ENCODE measurements around the gene SLC17A9.
"Not testable (repeated sequence)": the region's sequence is repeated elsewhere in the genome, so short reads cannot be mapped to it uniquely, and the experiment has no call there.

SLC17A9 gene

GRCh38 chr20:62959998-62960436 lies 7.5 kb downstream of the SLC17A9 start:
- DNase-seq: no peak
- peaks cover 5% of the 10 kb centered on the region for H3K36me3 Mint-ChIP-seq
- H3K4me1 Mint-ChIP-seq: peaks cover 16% of the 10 kb centered on the region
- H3K27me3 Mint-ChIP-seq: peaks cover 4% of the 10 kb centered on the region
- no peak overlapping the region for H3K27ac Mint-ChIP-seq
- H3K4me3 Mint-ChIP-seq: no peak overlapping the region
- no peaks in the 10 kb centered on the region for H3K9me3 Mint-ChIP-seq
- CTCF ChIA-PET: interaction anchor here (0.7 kb wide), 1 partner anchor 12 kb away, joined by 3 read pairs; no protein-coding TSS in a partner anchor

DNA sequence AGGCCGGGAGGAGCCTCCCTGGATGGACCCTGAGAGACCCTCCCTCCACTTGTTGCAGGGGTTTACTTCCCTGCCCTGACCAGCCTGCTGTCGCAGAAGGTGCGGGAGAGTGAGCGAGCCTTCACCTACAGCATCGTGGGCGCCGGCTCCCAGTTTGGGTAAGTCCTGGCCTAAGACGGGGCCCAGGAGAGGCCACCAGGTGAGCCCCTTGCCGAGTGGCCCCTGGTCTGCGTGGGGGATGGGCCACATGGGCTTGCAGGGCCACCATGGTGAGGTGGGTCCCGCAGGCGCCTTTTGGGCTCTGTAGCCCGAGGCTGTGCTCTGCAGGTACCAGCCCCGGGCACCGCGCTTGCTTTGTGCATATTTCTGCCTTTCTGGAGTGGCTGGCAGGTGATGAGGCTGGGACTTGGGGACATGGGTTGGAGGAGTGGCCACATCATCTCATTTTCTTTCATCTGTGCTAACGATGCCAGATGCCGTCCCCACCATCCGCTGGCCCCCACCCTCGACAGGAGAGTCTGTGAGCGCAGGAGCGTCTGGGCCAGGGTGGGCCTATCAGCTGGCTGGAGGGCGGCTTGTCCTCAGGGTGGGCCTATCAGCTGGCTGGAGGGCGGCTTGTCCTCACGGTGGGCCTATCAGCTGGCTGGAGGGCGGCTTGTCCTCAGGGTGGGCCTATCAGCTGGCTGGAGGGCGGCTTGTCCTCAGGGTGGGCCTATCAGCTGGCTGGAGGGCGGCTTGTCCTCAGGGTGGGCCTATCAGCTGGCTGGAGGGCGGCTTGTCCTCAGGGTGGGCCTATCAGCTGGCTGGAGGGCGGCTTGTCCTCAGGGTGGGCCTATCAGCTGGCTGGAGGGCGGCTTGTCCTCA lies 8.2 kb downstream of the SLC17A9 start:
- H3K27me3 Mint-ChIP-seq, H3K9me3 Mint-ChIP-seq, H3K36me3 Mint-ChIP-seq, DNase-seq, H3K4me3 Mint-ChIP-seq, H3K27ac Mint-ChIP-seq: not testable (repeated sequence)
- peaks cover 14% of the 10 kb centered on the region for H3K4me1 Mint-ChIP-seq
- CTCF ChIA-PET: interaction anchor here (1.4 kb wide), 1 partner anchor 12 kb away, joined by 3 read pairs; no protein-coding TSS in a partner anchor

GRCh38 chr20:62961310-62961783 lies 8.8 kb downstream of the SLC17A9 start:
- Mint-ChIP-seq H3K27me3 (peaks cover 10% of the 10 kb centered on the region), H3K36me3 (peaks cover 6% of the 10 kb centered on the region), H3K27ac (no peak overlapping the region), H3K9me3 (no peaks in the 10 kb centered on the region), H3K4me1 (peaks cover 10% of the 10 kb centered on the region), H3K4me3 (no peak overlapping the region)
- CTCF ChIA-PET: interaction anchor here (1.3 to 1.4 kb wide), 2 partner anchors 11 to 13 kb away, joined by 3 read pairs; no protein-coding TSS in a partner anchor
- DNase-seq: no peak

DNA sequence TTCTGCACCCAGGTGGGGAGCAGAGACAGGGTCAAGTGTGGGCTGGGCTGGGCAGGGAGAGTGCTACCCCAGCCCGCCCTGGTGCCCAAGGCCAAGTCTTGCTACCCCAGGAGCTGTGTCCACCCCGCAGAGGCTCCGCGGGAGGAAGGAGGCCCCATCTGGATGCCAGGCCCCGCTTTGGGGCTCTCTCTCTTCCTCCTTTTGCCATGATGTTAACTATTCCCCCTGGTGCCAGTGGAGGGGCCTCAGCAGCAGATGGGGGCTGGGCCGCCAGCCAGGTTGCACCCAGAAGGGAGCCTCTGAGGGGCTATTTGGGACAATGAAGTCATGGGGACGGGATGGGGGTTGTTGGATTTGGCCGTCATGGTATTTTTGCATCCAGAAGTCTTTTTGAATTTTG lies 9.3 kb downstream of the SLC17A9 start:
- H3K27me3 Mint-ChIP-seq: peaks cover 12% of the 10 kb centered on the region
- CTCF ChIA-PET: interaction anchor here (1.3 to 1.4 kb wide), 2 partner anchors 11 to 13 kb away, joined by 3 read pairs; no protein-coding TSS in a partner anchor
- peaks cover 10% of the 10 kb centered on the region for H3K4me1 Mint-ChIP-seq
- no peak overlapping the region for H3K27ac Mint-ChIP-seq
- DNase-seq: no peak
- H3K36me3 Mint-ChIP-seq: peaks cover 6% of the 10 kb centered on the region
- H3K4me3 Mint-ChIP-seq: no peak overlapping the region
- no peaks in the 10 kb centered on the region for H3K9me3 Mint-ChIP-seq

DNA sequence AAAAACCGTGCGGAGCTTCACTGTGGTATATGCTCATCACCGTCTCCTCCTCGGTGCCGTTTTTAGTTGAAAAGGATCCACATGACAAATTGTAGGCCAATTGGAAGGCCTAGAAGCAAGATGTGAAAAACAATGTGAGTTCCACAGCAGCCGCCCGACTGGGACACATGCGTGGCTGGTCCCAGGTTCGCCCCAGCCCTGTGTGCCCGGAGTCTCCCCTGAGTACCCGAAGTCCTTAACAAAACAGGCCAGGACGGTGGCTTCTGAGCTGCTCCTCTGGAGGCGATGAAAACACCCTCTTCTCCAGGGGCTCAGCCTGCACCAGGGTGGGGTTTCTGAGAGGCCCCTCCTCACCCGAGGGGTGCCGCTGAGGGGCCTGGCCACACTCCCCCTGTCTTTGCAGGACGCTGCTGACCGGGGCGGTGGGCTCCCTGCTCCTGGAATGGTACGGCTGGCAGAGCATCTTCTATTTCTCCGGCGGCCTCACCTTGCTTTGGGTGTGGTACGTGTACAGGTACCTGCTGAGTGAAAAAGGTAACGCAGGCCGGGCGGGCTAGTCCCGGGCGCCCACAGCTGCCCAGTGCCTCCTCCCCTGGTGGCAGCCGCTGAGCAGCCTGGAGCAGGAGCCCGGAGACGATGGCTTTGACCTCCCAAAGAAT lies 9.8 kb downstream of the SLC17A9 start:
- CTCF ChIA-PET: interaction anchor here (1.3 to 1.4 kb wide), 2 partner anchors 10 to 14 kb away, joined by 3 read pairs; no protein-coding TSS in a partner anchor
- Mint-ChIP-seq H3K27me3 (peaks cover 13% of the 10 kb centered on the region), H3K4me3 (no peak overlapping the region), H3K36me3 (peaks cover 4% of the 10 kb centered on the region), H3K27ac (no peak overlapping the region), H3K4me1 (peaks cover 10% of the 10 kb centered on the region), H3K9me3 (no peaks in the 10 kb centered on the region)
- DNase-seq: no peak

- H3K4me1 Mint-ChIP-seq: peaks cover 10% of the 10 kb centered on the region
- peaks cover 1% of the 10 kb centered on the region for H3K36me3 Mint-ChIP-seq
- no peak overlapping the region for H3K27ac Mint-ChIP-seq
- H3K4me3 Mint-ChIP-seq: no peak overlapping the region
- H3K9me3 Mint-ChIP-seq: no peaks in the 10 kb centered on the region
- DNase-seq: no peak
- peaks cover 16% of the 10 kb centered on the region for H3K27me3 Mint-ChIP-seq
- CTCF ChIA-PET: interaction anchor here (1.3 kb wide), 1 partner anchor 15 kb away, joined by 3 read pairs; no protein-coding TSS in a partner anchor
These were observed 10.5 kb downstream of the SLC17A9 start for GRCh38 chr20:62962891-62963613.

GRCh38 chr20:62963614-62964397 lies 11.3 kb downstream of the SLC17A9 start:
- Mint-ChIP-seq H3K9me3 (no peaks in the 10 kb centered on the region), H3K4me1 (peaks cover 10% of the 10 kb centered on the region), H3K36me3 (peaks cover 1% of the 10 kb centered on the region), H3K27ac (no peak overlapping the region), H3K27me3 (peaks cover 19% of the 10 kb centered on the region), H3K4me3 (no peak overlapping the region)
- CTCF ChIA-PET: no interaction called here
- DNase-seq: no peak

DNA sequence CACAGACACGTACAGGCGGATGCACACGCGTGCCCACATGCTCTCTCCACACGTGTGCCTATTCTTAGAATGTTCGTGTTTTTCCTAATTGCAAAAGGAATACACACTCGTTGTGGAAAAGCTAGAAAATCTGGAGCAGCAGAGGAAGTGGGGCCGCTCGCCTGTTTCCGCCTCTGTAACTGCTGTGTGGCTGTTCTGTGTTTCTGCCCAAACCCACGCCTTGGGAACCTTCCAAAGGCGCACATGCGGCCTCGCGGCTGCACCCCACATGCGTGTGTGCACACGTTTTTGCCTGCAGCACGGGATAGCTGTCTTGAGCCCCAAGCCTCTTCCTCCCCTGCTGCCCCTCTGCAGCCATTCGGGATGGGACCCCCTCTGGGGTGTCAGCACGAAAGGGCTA lies 12.2 kb downstream of the SLC17A9 start:
- Mint-ChIP-seq H3K4me3 (no peak overlapping the region), H3K36me3 (peaks cover 1% of the 10 kb centered on the region), H3K9me3 (no peaks in the 10 kb centered on the region), H3K27ac (no peak overlapping the region), H3K4me1 (peaks cover 4% of the 10 kb centered on the region), H3K27me3 (peaks cover 21% of the 10 kb centered on the region)
- CTCF ChIA-PET: no interaction called here
- no peak for DNase-seq

DNA sequence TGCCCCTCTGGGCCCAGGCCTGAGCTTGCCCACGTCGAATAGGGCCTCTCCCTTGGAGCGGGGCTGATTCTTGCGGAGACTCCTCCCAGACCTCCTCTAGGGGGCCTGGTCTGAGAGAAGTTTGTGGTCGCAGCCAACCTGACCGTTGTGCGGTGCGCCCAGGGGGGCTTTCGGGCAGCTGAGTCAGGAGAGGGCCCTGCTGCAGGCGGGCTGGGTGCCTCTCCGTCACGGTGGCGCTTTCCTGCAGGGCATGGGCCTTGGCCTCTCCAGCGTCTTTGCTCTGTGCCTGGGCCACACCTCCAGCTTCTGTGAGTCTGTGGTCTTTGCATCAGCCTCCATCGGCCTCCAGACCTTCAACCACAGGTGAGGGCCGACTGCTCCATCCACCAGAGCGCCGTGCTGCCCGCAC lies 12.9 kb downstream of the SLC17A9 start:
- CTCF ChIA-PET: no interaction called here
- peaks cover 1% of the 10 kb centered on the region for H3K36me3 Mint-ChIP-seq

GRCh38 chr20:62966212-62967148 lies 14.0 kb downstream of the SLC17A9 start:
- H3K27ac Mint-ChIP-seq: no peak overlapping the region
- peaks cover 1% of the 10 kb centered on the region for H3K36me3 Mint-ChIP-seq
- H3K4me1 Mint-ChIP-seq: peaks cover 2% of the 10 kb centered on the region
- peaks cover 36% of the 10 kb centered on the region for H3K27me3 Mint-ChIP-seq
- no peak overlapping the region for H3K4me3 Mint-ChIP-seq
- CTCF ChIA-PET: no interaction called here
- no peak for DNase-seq
- no peaks in the 10 kb centered on the region for H3K9me3 Mint-ChIP-seq

More for the DNA sequence above, 12.9 kb downstream of the SLC17A9 start:
- no peak overlapping the region for H3K4me3 Mint-ChIP-seq
- DNase-seq: no peak
- H3K4me1 Mint-ChIP-seq: no peaks in the 10 kb centered on the region
- no peak overlapping the region for H3K27ac Mint-ChIP-seq
- peaks cover 27% of the 10 kb centered on the region for H3K27me3 Mint-ChIP-seq
- H3K9me3 Mint-ChIP-seq: no peaks in the 10 kb centered on the region

DNA sequence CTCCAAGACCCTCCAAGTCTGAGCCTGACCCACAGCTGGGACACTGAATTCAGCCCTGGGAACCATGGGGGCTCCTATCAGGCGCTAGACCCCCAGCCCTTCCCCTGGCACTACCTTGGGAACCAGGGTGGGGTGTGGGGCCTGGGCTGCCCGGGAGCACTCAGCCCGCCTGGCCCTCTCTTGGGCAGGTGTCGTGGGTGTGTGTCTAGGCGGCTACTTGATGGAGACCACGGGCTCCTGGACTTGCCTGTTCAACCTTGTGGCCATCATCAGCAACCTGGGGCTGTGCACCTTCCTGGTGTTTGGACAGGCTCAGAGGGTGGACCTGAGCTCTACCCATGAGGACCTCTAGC lies 14.6 kb downstream of the SLC17A9 start:
- CTCF ChIA-PET: no interaction called here
- no peaks in the 10 kb centered on the region for H3K9me3 Mint-ChIP-seq

DNA sequence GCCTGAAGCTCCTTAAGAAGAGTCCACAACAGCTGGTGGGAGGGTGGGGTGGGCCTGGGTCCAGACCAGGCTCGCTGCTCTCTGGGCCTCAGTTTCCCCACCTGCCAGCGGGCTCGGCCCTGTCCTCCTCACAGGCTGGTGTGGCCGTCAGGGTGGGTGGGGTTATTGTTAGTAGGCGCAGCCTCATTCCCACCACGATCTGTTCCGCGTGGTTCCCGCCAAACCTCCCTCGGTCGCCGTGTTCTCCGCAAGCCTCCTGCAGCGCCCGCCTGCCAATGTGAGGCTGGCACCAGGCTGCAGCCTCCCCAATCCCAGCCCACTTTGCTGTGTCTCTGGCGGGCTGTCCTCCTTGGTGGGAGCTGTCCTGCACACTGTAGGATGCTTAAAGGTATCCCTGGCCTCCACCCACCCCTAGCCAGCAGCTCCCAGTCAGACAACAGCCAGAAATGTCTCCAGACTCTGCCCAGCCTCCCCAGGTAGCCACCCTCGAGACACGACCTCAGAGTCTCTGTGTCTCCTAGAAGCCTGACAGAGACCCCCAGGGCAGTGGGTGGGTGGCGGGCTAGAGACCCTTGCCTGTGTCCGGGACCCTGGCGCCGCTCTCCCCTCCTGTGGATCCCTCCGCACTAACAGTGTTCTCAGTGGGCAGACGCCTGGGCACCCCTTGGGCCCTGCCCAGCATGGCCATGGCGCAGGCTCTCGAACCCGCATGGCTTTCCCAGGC lies 15.3 kb downstream of the SLC17A9 start:
- Mint-ChIP-seq H3K27me3 (peaks cover 50% of the 10 kb centered on the region), H3K9me3 (no peaks in the 10 kb centered on the region), H3K27ac (no peak overlapping the region), H3K4me1 (peaks cover 12% of the 10 kb centered on the region), H3K36me3 (peaks cover 1% of the 10 kb centered on the region), H3K4me3 (no peak overlapping the region)
- CTCF ChIA-PET: no interaction called here
- no peak for DNase-seq

More for the DNA sequence above, 14.6 kb downstream of the SLC17A9 start:
- no peak overlapping the region for H3K27ac Mint-ChIP-seq
- peaks cover 8% of the 10 kb centered on the region for H3K4me1 Mint-ChIP-seq
- peaks cover 1% of the 10 kb centered on the region for H3K36me3 Mint-ChIP-seq
- H3K4me3 Mint-ChIP-seq: no peak overlapping the region
- no peak for DNase-seq
- peaks cover 43% of the 10 kb centered on the region for H3K27me3 Mint-ChIP-seq

All from activated naive CD4-positive, alpha-beta T cell treated with anti-CD3 and anti-CD28 coated beads, Interleukin-2, amount 10 ng/mL, durations not matched to agents 7 days and 5 days (primary cell).